CD4-positive, CD25-positive, alpha-beta regulatory T cell (primary cell): ENCODE measurements around the gene SRCAP. TPM values are rescaled to one million over a fixed set of nuclear protein-coding genes. Genes with fewer than 3 reads are reported as not detected.

Experiments used
- ATAC-seq, 2 donors: fragments of 150-1000 bp; cut with Tn5 transposase; one replicate each; pipeline ENCODE4 v1.10.0; 2021; ENCODE audit warnings: low read depth in 2 of 2, moderate number of reproducible peaks in 2 of 2, moderate library complexity in 1 of 2
- DNase-seq, 3 donors: peaks; one replicate each; pipeline versions ENCODE4 v3.0.0 to v3.0.0-alpha.2; 2012 to 2022; ENCODE audit warnings: mixed read lengths in 1 of 3
- H3K27ac ChIP-seq: one replicate; pipeline ENCODE4 v1.7.0; 2013; ENCODE audit warnings: mild to moderate bottlenecking, low read length; ENCODE audit not compliant: insufficient read depth, poor library complexity, severe bottlenecking
- H3K27me3 ChIP-seq: one replicate; pipeline ENCODE4 v1.7.0; 2013; ENCODE audit warnings: low read length; ENCODE audit not compliant: control insufficient read depth, insufficient read depth
- H3K36me3 ChIP-seq: one replicate; pipeline ENCODE4 v1.7.0; 2013; ENCODE audit warnings: mild to moderate bottlenecking, low read length, moderate library complexity; ENCODE audit not compliant: control insufficient read depth, insufficient read depth
- H3K4me1 ChIP-seq: 2 replicates; pipeline ENCODE4 v1.7.0; 2013; ENCODE audit warnings: mild to moderate bottlenecking, low read length; ENCODE audit not compliant: insufficient read depth, control insufficient read depth, poor library complexity, severe bottlenecking
- H3K4me3 ChIP-seq: one replicate; pipeline ENCODE4 v1.7.0; 2013; ENCODE audit warnings: low read depth, mild to moderate bottlenecking, low read length, moderate library complexity
- H3K9me3 ChIP-seq, 2 experiments: 1 replicate in 1 of 2; 2 replicates in 1 of 2; pipeline ENCODE4 v1.7.0; 2013; ENCODE audit warnings: low read length in 2 of 2, mild to moderate bottlenecking in 1 of 2, moderate library complexity in 1 of 2; ENCODE audit not compliant: control insufficient read depth in 2 of 2
- H3K27ac Mint-ChIP-seq, 3 donors: one replicate each; pipeline ENCODE4 v1.8.0; 2020 to 2022; ENCODE audit warnings: mild to moderate bottlenecking in 3 of 3, mixed read lengths in 3 of 3, moderate library complexity in 2 of 3
- H3K27me3 Mint-ChIP-seq: one replicate; pipeline ENCODE4 v1.8.0; 2022; ENCODE audit warnings: mild to moderate bottlenecking, mixed read lengths
- H3K36me3 Mint-ChIP-seq: one replicate; pipeline ENCODE4 v1.8.0; 2020; ENCODE audit warnings: mixed read lengths
- H3K4me1 Mint-ChIP-seq, 4 donors: one replicate each; pipeline ENCODE4 v1.8.0; 2020 to 2022; ENCODE audit warnings: mixed read lengths in 4 of 4, mild to moderate bottlenecking in 1 of 4
- H3K4me3 Mint-ChIP-seq, 4 donors: one replicate each; pipeline ENCODE4 v1.8.0; 2020 to 2022; ENCODE audit warnings: mild to moderate bottlenecking in 4 of 4, mixed read lengths in 4 of 4, moderate library complexity in 3 of 4
- H3K9me3 Mint-ChIP-seq, 7 donors: one replicate each; pipeline ENCODE4 v1.8.0; 2020 to 2022; ENCODE audit warnings: mixed read lengths in 7 of 7, mild to moderate bottlenecking in 3 of 7, moderate library complexity in 2 of 7
- polyA plus RNA-seq, 4 donors: library from polyadenylated mRNA; unstranded; fragments of 300-500 nt; fragmentation: Illumina TruSeq; gene quantifications; one replicate each; pipeline ENCODE4 v1.2.3, GENCODE V29; 2021
- total RNA-seq: library from RNA; stranded (reverse); gene quantifications from one replicate; pipeline ENCODE4 v1.2.3, GENCODE V29; 2022

SRCAP gene
- total and polyA plus RNA-seq, 5 donors from 2014 or later = 4.9 to 83.0 (median 9.4) TPM

DNA sequence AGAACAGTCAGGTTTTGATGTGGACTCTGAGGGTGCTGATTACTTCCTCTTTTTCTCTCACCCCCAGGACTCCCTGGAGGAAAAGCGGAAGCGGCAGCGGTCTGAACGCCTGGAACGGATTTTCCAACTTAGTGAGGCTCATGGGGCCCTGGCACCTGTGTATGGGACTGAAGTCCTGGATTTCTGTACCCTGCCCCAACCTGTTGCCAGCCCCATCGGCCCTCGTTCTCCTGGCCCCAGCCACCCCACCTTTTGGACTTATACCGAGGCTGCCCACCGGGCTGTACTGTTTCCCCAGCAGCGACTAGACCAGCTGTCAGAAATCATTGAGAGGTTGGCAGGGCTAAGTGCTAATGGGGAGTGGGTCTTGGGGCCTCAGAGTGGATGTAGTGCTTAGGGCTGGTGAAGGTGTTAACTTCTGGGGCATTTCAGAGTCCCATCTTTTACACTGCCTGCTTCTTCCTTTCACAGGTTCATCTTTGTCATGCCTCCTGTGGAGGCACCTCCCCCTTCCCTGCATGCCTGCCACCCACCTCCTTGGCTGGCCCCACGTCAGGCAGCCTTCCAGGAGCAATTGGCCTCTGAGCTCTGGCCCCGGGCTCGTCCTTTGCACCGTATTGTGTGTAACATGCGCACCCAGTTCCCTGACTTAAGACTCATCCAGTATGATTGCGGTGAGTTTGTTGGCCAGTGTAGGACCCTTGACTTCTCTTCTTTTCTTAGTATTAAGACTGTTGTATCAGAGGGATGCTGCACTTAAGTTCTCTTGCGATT is 30.1 kb downstream of the SRCAP start:
- no peak overlapping the region for H3K27ac ChIP-seq
- DNase-seq (no peak), ATAC-seq (no peak)
- no peaks in the 10 kb centered on the region for H3K4me1 ChIP-seq
- H3K9me3 Mint-ChIP-seq = no peaks in the 10 kb centered on the region
- no peaks in the 10 kb centered on the region for H3K27me3 ChIP-seq
- no peak overlapping the region for H3K4me3 ChIP-seq
- no peaks in the 10 kb centered on the region for H3K27me3 Mint-ChIP-seq
- H3K4me3 Mint-ChIP-seq = no peak overlapping the region
- H3K36me3 ChIP-seq = peaks cover 75% of the 10 kb centered on the region
- H3K9me3 ChIP-seq = no peaks in the 10 kb centered on the region
- peak overlapping the region in 2 of 3 donors; percentile 63 to 67 for H3K27ac Mint-ChIP-seq
- peaks cover 3 to 14% (median 11%) of the 10 kb centered on the region in 4 donors for H3K4me1 Mint-ChIP-seq
- H3K36me3 Mint-ChIP-seq = peaks cover 51% of the 10 kb centered on the region

DNA sequence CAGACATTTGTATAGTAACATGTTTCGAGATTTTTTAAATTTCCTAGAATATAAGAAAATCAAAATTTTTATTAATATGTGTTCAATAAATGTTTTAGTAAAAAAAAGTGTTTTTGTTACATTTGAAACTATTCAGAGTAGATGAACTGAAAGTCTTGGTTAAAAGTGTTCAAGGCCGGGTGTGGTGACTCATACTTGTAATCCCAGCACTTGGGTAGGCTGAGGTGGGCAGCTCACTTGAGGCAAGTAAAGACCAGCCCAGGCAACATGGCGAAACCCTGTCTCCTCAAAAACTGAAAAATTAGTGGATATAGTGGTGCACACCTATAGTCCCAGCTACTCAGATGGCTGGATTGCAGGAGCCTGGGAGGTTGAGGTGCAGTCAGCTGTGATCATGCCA is 32.4 kb downstream of the SRCAP start:
- no peak overlapping the region for H3K4me3 ChIP-seq
- Mint-ChIP-seq H3K4me3 (no peak overlapping the region), H3K4me1 (peaks cover 0 to 6% (median 4%) of the 10 kb centered on the region in 4 donors), H3K9me3 (no peaks in the 10 kb centered on the region), H3K27ac (no peak overlapping the region), H3K36me3 (peaks cover 42% of the 10 kb centered on the region), H3K27me3 (no peaks in the 10 kb centered on the region)
- no peak for ATAC-seq
- peak in 1 of 3 donors; percentile 26 for DNase-seq
- H3K9me3 ChIP-seq = no peaks in the 10 kb centered on the region
- no peaks in the 10 kb centered on the region for H3K4me1 ChIP-seq
- no peak overlapping the region for H3K27ac ChIP-seq
- peaks cover 67% of the 10 kb centered on the region for H3K36me3 ChIP-seq
- H3K27me3 ChIP-seq = no peaks in the 10 kb centered on the region

DNA sequence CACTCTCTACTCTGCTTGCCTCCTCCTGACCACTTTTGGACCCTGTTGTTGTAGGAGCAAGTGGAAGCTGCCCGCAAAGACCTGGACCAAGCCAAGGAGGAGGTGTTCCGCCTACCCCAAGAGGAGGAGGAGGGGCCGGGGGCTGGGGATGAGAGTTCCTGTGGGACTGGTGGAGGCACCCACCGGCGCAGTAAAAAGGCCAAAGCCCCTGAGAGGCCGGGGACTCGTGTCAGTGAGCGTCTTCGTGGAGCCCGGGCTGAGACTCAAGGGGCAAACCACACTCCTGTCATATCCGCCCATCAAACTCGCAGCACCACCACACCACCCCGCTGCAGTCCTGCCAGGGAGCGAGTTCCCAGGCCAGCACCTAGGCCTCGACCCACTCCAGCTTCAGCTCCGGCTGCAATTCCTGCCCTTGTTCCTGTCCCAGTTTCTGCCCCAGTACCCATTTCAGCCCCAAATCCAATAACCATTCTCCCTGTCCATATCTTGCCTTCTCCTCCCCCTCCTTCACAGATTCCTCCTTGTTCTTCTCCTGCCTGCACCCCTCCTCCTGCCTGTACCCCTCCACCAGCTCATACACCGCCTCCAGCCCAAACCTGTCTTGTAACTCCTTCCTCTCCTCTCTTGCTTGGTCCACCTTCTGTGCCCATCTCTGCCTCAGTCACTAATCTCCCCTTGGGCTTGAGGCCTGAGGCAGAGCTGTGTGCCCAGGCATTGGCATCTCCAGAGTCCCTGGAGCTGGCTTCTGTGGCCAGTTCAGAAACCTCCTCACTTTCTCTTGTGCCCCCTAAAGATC is 38.2 kb downstream of the SRCAP start:
- H3K9me3 Mint-ChIP-seq = peaks cover 0 to 1% (median 0%) of the 10 kb centered on the region in 7 donors
- peaks cover 0 to 15% (median 7%) of the 10 kb centered on the region in 4 donors for H3K4me1 Mint-ChIP-seq
- ATAC-seq = no peak
- no peak overlapping the region for H3K4me3 ChIP-seq
- peaks cover 37% of the 10 kb centered on the region for H3K36me3 Mint-ChIP-seq
- no peak for DNase-seq
- no peaks in the 10 kb centered on the region for H3K9me3 ChIP-seq
- peaks cover 67% of the 10 kb centered on the region for H3K36me3 ChIP-seq
- no peaks in the 10 kb centered on the region for H3K27me3 Mint-ChIP-seq
- no peak overlapping the region for H3K27ac Mint-ChIP-seq
- H3K27ac ChIP-seq = no peak overlapping the region
- H3K4me1 ChIP-seq = no peaks in the 10 kb centered on the region
- no peak overlapping the region for H3K4me3 Mint-ChIP-seq
- H3K27me3 ChIP-seq = no peaks in the 10 kb centered on the region

DNA sequence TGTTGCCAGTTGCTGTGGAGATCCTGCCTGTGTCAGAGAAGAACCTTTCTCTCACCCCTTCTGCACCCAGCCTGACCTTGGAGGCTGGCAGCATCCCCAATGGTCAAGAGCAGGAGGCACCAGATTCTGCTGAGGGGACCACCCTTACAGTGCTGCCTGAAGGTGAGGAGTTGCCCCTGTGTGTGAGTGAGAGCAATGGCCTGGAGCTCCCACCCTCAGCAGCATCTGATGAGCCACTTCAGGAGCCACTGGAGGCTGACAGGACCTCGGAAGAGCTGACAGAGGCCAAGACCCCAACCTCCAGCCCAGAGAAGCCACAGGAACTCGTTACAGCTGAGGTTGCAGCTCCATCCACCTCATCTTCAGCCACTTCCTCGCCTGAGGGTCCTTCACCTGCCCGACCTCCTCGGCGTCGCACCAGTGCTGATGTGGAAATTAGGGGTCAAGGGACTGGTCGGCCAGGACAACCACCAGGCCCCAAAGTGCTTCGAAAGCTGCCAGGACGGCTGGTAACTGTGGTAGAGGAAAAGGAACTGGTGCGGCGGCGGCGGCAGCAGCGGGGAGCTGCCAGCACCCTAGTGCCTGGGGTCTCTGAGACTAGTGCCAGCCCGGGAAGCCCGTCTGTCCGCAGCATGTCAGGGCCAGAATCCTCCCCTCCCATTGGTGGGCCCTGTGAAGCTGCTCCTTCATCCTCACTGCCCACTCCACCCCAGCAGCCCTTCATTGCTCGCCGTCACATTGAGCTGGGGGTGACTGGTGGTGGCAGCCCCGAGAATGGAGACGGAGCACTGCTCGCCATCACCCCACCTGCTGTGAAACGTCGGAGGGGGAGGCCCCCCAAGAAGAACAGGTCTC is 39.0 kb downstream of the SRCAP start:
- Histone ChIP-seq H3K4me3 (no peak overlapping the region), H3K4me1 (no peaks in the 10 kb centered on the region), H3K36me3 (peaks cover 59% of the 10 kb centered on the region), H3K27me3 (no peaks in the 10 kb centered on the region), H3K27ac (no peak overlapping the region), H3K9me3 (no peaks in the 10 kb centered on the region)
- Mint-ChIP-seq H3K4me1 (peaks cover 0 to 15% (median 7%) of the 10 kb centered on the region in 4 donors), H3K36me3 (peaks cover 35% of the 10 kb centered on the region), H3K9me3 (peaks cover 0 to 1% (median 0%) of the 10 kb centered on the region in 7 donors), H3K27me3 (no peaks in the 10 kb centered on the region), H3K27ac (no peak overlapping the region), H3K4me3 (no peak overlapping the region)
- DNase-seq (no peak), ATAC-seq (no peak)

DNA sequence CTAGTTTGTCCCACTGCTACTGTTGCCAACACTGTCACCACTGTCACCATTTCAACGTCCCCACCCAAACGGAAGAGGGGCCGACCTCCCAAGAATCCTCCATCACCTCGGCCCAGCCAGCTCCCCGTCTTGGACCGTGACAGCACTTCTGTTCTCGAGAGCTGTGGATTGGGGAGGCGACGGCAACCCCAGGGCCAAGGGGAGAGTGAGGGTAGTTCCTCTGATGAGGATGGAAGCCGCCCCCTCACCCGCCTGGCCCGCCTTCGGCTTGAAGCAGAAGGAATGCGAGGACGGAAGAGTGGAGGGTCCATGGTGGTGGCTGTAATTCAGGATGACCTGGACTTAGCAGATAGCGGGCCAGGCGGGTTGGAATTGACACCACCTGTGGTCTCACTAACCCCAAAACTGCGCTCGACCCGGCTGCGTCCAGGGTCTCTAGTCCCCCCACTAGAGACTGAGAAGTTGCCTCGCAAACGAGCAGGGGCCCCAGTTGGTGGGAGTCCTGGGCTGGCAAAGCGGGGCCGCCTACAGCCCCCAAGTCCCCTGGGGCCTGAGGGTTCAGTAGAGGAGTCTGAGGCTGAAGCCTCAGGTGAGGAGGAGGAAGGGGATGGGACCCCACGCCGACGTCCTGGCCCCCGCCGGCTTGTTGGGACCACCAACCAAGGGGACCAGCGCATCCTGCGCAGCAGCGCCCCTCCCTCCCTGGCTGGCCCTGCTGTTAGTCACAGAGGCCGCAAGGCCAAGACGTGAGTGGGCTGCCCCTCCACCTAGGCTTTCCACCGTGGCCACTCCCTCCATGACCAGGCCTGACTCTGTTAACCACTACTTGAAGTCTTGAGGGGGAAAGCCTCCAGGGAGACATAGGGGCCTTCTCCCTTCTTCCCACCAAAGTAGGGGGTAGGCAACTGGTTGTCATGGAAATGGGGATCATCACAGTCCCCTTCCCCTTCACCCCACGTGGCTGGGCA is 40.3 kb downstream of the SRCAP start:
- no peaks in the 10 kb centered on the region for H3K4me1 ChIP-seq
- no peak overlapping the region for H3K4me3 Mint-ChIP-seq
- peaks cover 0 to 15% (median 6%) of the 10 kb centered on the region in 4 donors for H3K4me1 Mint-ChIP-seq
- H3K27me3 Mint-ChIP-seq = no peaks in the 10 kb centered on the region
- peaks cover 25% of the 10 kb centered on the region for H3K36me3 Mint-ChIP-seq
- DNase-seq = no peak
- H3K27ac ChIP-seq = no peak overlapping the region
- peaks cover 0 to 1% (median 0%) of the 10 kb centered on the region in 7 donors for H3K9me3 Mint-ChIP-seq
- peaks cover 48% of the 10 kb centered on the region for H3K36me3 ChIP-seq
- no peaks in the 10 kb centered on the region for H3K27me3 ChIP-seq
- peak overlapping the region in 1 of 3 donors; percentile 69 for H3K27ac Mint-ChIP-seq
- ATAC-seq = no peak
- H3K9me3 ChIP-seq = no peaks in the 10 kb centered on the region
- no peak overlapping the region for H3K4me3 ChIP-seq

DNA sequence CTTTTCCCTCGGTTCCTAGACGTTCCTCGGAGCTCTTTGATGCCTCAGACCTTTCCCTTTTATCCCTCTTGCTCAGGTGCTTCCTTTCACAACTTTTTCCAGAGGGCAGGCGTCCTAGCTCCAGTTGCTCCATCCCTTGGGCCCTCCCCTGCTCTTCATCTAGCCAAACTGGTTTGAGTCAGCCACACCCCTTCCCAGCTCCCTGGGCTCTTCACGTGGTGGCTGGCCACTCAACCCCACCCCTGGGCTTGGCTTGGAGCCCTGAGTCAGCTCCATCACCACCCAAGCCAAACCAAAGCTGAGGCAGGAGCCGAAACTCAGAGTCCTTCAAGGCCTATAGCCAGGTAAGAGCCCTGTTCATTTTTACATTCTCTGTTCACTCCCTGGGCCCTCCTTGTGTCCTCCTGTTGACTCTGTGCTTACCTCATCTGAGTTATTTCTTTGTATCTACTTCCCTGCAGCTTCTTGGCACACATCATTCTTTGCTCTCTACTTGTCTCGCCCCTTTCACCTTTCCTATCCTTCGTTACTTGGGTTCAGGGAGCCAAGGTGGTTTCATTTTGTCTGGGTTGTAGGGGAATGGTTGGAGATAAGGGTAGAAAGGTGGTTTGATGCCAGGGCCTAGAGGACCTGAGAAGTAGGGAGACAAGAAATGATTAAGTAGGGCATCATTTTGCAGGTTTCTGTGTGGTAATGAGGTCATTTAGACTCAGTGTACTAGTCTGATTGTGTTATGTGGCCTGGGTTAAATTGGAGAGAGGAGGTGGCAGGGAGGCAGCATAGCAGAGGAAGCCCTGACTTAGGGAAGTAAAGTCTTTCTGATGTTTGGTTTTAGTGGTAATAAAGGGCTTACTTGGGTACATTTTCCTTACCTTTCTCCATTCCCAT is 41.6 kb downstream of the SRCAP start:
- Mint-ChIP-seq H3K27me3 (no peaks in the 10 kb centered on the region), H3K4me3 (no peak overlapping the region), H3K4me1 (peaks cover 0 to 15% (median 6%) of the 10 kb centered on the region in 4 donors), H3K36me3 (peaks cover 26% of the 10 kb centered on the region), H3K27ac (peak overlapping the region in 1 of 3 donors; percentile 62), H3K9me3 (peaks cover 0 to 1% (median 0%) of the 10 kb centered on the region in 7 donors)
- Histone ChIP-seq H3K4me3 (no peak overlapping the region), H3K27me3 (no peaks in the 10 kb centered on the region), H3K9me3 (no peaks in the 10 kb centered on the region), H3K27ac (peak overlapping the region; percentile 8), H3K4me1 (no peaks in the 10 kb centered on the region), H3K36me3 (peaks cover 46% of the 10 kb centered on the region)
- DNase-seq = no peak
- no peak for ATAC-seq
